ENCODE results near the gene ARHGAP25.

- TF ChIP-seq MAX (IDR thresholded peaks at IDR 0.05; ENCODE audit: insufficient read depth, insufficient read length) (no peak), EZH2 (IDR thresholded peaks at IDR 0.05; ENCODE audit: borderline replicate concordance, low read depth, low read length, severe bottlenecking) (no peak)
These were observed 45.0 kb downstream of the ARHGAP25 start for GRCh38 chr2:68779595-68779994.

Data from endothelial cell of umbilical vein (primary cell).